Calu3 (cell line): ENCODE measurements around the gene KDM1A. TPM values are rescaled to one million over a fixed set of nuclear protein-coding genes. Genes with fewer than 3 reads are reported as not detected.

ENCODE experiments used
- BruUV-seq: library from RNA; stranded (reverse); fragments of 400-500 nt; replicated peaks from 2 replicates; lab custom pipeline; 2021; lab: Mats Ljungman, UMichigan
- CTCF ChIA-PET: fragments of 300-600 bp; sonication (Branson Sonifier 250); formaldehyde crosslinking; loops from one replicate; lab custom pipeline; 2022; ENCODE audit warnings: antibody characterized with exemption; lab: Charles Lee
- DNase-seq: peaks from one replicate; pipeline ENCODE4 v3.0.0; 2022
- H3K27ac Mint-ChIP-seq: one replicate; pipeline ENCODE4 v1.8.0; 2022; ENCODE audit warnings: mixed read lengths; ENCODE audit not compliant: unreplicated experiment
- H3K27me3 Mint-ChIP-seq: one replicate; pipeline ENCODE4 v1.8.0; 2022; ENCODE audit warnings: mixed read lengths; ENCODE audit not compliant: unreplicated experiment
- H3K36me3 Mint-ChIP-seq: one replicate; pipeline ENCODE4 v1.8.0; 2022; ENCODE audit warnings: mild to moderate bottlenecking, moderate library complexity, mixed read lengths; ENCODE audit not compliant: insufficient read depth, unreplicated experiment
- H3K4me1 Mint-ChIP-seq: one replicate; pipeline ENCODE4 v1.8.0; 2022; ENCODE audit warnings: mild to moderate bottlenecking, low read depth, mixed read lengths; ENCODE audit not compliant: unreplicated experiment
- H3K4me3 Mint-ChIP-seq: one replicate; pipeline ENCODE4 v1.8.0; 2022; ENCODE audit warnings: mild to moderate bottlenecking, low read depth, moderate library complexity, mixed read lengths; ENCODE audit not compliant: unreplicated experiment
- H3K9me3 Mint-ChIP-seq: one replicate; pipeline ENCODE4 v1.8.0; 2022; ENCODE audit warnings: low read depth, mixed read lengths; ENCODE audit not compliant: unreplicated experiment
- CTCF ChIP-seq: fragments of 200-600 bp; IDR thresholded peaks from one replicate; pipeline ENCODE4 v1.8.0; 2022; ENCODE audit warnings: antibody characterized with exemption; ENCODE audit not compliant: unreplicated experiment
- intact Hi-C: fragments of 100-400 bp; cut with micrococcal nuclease; formaldehyde crosslinking; loops from one replicate; pipeline ENCODE4 v1.10.0; 2022; ENCODE audit not compliant: unreplicated experiment
- microRNA-seq: library from miRNA; unstranded; fragments of <30 nt; microRNA quantifications from one replicate; pipeline ENCODE4 v1.2.0, GENCODE V29; 2022
- total RNA-seq: library from RNA; stranded (reverse); gene quantifications from 2 replicates; pipeline ENCODE4 v1.2.3, GENCODE V29; 2022

Gene KDM1A
- total RNA-seq, 1 experiment from 2014 or later = 67.8 TPM

DNA sequence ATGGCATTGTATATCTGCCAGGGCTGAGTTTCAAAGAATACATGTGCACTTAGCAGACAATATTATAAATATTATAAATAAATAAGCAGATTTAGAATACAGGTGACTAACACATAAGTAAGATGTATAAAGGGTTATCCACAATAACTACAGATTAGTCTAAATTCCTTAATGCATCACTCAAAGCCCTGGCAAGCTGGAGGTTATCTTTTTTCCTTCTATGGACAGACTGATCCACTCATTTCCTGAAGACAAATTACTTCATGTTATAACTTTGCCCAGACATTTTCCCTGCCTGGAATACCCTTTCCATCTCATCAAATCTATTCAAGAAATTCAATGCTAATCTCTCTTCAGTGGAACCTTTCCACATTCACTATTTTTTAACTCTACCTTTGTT lies 110.6 kb downstream of the KDM1A start:
- no peak for DNase-seq
- TF ChIP-seq CTCF = no peak
- Mint-ChIP-seq H3K27ac (no peak overlapping the region), H3K4me3 (no peak overlapping the region), H3K9me3 (no peaks in the 10 kb centered on the region), H3K27me3 (no peaks in the 10 kb centered on the region), H3K36me3 (no peaks in the 10 kb centered on the region), H3K4me1 (no peaks in the 10 kb centered on the region)
- BruUV-seq = no TSS peak
- CTCF ChIA-PET = no interaction called here
- intact Hi-C loops = no loop called here

DNA sequence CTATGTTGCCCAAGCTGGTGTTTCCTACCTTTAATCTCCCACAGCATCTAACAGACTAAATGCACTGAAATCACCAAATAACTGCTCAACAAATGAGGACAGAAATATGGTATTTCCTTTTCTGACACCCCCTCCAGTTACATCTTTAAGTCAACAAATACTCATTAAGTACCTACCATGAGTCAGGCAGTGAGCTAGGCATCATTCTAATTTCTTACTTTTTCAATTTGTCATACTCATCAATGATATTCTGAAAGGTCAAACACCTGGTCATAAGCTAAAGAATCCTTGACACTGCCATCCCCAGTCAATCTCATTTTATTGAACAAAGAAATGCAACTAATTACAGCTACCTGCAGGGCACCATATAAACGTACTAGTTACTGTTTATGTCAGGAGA lies 112.8 kb downstream of the KDM1A start:
- DNase-seq = no peak
- Mint-ChIP-seq H3K27ac (no peak overlapping the region), H3K9me3 (no peaks in the 10 kb centered on the region), H3K4me1 (no peaks in the 10 kb centered on the region), H3K4me3 (no peak overlapping the region), H3K27me3 (no peaks in the 10 kb centered on the region), H3K36me3 (no peaks in the 10 kb centered on the region)
- BruUV-seq = no TSS peak
- intact Hi-C loops = no loop called here
- TF ChIP-seq CTCF = no peak
- CTCF ChIA-PET = no interaction called here

Small RNA genes lying within 50 kb of the gene (microRNA-seq; reads per million reads assigned to microRNA genes)
- gene MIR3115 (6.7 reads per million, percentile 23 among the genes with 10 or more reads in this experiment), gene MIR4419A (not detected)

Other genes with a start within 250 kb of the KDM1A start
- gene LACTBL1, start 46.6 kb upstream of the KDM1A start, total RNA-seq = not detected in 2 replicates
- gene TEX46, start 3.6 kb upstream of the KDM1A start, total RNA-seq = not detected in 2 replicates
- 17.4 and 19.2 TPM in 2 replicates for gene LUZP1, start 149.4 kb downstream of the KDM1A start, total RNA-seq
- gene HTR1D, start 198.0 kb downstream of the KDM1A start, total RNA-seq = 1.1 and 1.7 TPM in 2 replicates